ENCODE results near the gene CEP170B.

Gene CEP170B

DNA sequence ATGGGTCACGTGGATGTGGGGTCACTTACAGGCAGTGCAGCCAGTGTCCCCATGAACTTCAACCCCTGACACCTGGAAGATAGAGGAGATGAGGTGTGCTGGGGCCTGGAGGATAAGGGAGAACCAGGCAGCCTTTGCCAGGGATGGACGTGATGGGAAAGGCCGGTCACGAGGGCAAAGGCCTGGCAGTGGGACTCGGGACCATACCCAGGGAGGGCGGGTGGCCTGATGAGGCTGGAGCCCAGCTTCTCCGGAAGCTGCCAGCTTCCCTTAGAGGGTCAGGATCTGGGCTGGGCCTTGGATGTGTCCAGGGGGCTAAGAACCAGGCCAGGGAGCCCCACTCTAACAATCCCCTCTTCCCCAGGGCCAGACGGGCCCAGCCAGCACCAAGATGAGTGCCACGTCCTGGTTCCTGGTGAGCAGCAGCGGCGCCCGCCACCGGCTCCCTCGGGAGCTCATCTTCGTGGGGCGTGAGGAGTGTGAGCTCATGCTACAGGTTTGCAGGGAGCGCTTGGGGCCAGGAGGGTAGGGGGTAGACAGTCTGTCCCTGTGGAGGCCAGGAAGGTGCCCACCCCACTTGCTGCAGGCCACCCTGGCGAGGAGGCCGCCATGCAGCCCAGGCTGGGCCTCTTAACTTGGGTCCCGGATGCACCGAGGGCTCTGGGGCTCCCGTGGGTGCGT lies 3.1 kb downstream of the CEP170B start:
- no peak for DNase-seq (ENCODE audit: low read depth)

DNA sequence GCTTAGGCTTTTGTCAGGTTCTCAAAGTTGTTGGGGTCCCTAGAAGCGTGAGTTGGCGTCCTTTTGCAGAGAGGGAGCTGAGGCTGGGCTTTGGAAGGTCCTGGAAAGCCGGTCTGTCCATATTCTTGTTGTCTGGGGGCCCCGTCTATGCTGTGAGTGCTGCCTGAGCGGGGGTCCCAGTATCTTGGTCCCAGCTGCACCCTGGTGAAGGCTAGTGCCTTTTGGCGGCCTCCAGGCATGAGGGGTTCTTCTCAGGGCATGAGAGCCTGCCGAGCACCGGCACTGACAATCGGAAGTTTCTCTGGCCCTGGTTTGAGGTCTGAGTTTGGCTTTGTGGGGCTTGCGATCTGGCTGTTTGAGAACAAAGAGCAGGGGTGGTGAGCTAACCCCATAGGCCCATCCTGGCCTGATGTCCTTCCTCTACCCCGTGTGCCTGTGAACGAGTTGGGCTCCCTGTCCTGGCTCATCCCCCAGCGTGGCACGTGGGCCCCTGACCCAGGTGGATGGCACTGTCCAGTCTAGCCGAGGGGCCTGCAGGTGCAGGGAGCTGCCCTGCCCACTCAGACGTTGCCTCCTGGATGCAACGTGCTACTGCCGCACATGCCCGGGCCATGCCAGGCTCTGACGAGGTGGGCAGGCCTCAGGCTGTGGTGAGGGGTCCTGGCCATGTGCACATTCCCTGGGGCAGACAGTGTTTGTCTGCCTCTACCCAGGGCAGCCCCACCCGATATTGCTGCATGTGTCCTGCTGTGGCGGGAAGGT lies 3.9 kb downstream of the CEP170B start:
- no peak for DNase-seq (ENCODE audit: low read depth)

GRCh38 chr14:104869669-104870367 lies 4.8 kb downstream of the CEP170B start:
- DNase-seq (ENCODE audit: low read depth) = no peak

GRCh38 chr14:104870368-104871144 lies 5.5 kb downstream of the CEP170B start:
- no peak for DNase-seq (ENCODE audit: low read depth)

DNA sequence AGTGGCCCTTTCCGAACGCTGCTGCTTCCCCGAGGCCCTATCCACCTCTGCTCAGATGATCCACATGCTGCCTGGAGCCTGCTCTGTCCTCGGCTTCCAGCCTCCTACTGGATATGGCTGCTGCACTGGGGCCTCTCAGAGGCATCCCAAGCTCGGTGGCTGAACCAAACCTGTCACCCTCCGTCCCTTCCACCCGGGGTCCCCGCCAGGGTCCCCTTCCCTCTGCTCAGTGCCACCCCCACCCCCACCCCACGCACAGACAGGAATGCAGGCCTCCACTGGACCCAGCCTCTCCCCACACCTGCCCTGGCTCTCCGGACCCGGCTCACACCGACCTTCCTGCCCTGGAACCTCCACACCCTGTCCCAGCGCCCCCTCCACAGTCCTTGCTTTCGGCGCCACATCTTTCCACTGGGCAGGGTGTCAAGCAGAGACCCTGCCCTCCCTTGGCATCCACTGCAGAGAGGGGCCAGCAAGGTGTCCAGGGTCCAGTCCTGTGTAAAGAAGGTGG lies 6.1 kb downstream of the CEP170B start:
- DNase-seq (ENCODE audit: low read depth) = no peak

DNA sequence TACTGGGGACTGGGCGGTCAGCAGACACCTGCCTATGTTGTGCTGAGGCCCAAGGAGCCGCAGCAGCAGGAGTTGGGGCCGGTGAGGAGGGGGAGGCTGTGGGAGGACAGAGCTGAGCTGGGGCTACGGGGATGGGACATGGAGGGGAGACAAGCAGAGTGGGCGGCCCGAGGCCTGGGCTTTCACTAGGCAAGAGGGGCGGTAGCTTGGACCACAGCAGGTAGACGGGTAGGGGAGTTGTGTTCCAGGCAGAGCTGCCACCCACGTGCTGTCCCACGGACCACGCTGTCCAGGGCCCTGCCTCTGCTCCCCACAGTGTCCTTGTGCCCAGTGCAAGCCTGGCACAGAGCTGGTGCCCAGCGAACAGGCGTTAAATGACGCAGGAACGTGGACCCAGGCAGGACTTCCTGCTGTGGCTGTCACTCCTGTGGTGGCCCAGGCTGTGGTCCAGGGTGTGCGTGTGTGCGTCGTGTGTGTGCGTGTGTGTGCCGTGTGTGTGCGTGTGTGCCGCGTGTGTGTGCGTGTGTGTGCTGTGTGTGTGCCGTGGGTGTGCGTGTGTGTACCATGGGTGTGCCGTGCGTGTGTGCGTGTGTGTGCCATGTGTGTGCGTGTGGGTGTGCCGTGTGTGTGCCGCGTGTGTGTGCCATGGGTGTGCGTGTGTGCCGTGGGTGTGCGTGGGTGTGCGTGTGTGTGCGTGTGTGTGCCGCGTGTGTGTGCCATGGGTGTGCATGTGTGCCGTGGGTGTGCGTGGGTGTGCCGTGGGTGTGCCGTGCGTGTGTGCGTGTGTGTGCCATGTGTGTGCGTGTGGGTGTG lies 6.8 kb downstream of the CEP170B start:
- no peak for DNase-seq (ENCODE audit: low read depth)

GRCh38 chr14:104872469-104873341 lies 7.6 kb downstream of the CEP170B start:
- peak; percentile 63 for DNase-seq (ENCODE audit: low read depth)

GRCh38 chr14:104873380-104874055 lies 8.4 kb downstream of the CEP170B start:
- DNase-seq (ENCODE audit: low read depth) = no peak

DNA sequence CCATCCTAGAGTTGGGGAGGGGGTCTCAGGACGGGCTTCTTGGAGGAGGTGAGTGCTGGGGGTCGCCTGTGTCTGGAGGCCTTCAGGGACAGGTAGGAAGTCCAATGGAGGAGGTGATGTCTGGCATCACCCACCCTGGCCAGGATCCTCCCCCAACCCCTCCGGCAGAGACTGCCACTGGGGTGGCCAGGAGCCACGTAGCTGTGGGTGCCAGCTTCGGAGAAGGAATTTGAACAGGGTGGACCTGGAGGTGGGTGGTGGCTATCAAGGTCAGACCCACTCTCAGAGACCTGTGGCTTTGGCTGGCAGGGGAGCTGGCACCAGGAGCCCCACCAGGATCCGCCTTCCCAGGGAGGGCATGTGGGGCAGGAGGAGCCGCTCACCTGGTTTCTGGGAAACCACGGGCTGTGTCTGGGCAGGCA lies 9.1 kb downstream of the CEP170B start:
- DNase-seq (ENCODE audit: low read depth) = no peak

GRCh38 chr14:104874571-104875411 lies 9.7 kb downstream of the CEP170B start:
- DNase-seq (ENCODE audit: low read depth) = no peak

- DNase-seq (ENCODE audit: low read depth) = no peak
Observed at GRCh38 chr14:104875412-104875751, 10.3 kb downstream of the CEP170B start.

- no peak for DNase-seq (ENCODE audit: low read depth)
Observed at GRCh38 chr14:104875811-104876210, 10.7 kb downstream of the CEP170B start.

GRCh38 chr14:104876251-104876699 lies 11.2 kb downstream of the CEP170B start:
- DNase-seq (ENCODE audit: low read depth) = peak; percentile 38

GRCh38 chr14:104877066-104877805 lies 12.2 kb downstream of the CEP170B start:
- DNase-seq (ENCODE audit: low read depth) = no peak

DNA sequence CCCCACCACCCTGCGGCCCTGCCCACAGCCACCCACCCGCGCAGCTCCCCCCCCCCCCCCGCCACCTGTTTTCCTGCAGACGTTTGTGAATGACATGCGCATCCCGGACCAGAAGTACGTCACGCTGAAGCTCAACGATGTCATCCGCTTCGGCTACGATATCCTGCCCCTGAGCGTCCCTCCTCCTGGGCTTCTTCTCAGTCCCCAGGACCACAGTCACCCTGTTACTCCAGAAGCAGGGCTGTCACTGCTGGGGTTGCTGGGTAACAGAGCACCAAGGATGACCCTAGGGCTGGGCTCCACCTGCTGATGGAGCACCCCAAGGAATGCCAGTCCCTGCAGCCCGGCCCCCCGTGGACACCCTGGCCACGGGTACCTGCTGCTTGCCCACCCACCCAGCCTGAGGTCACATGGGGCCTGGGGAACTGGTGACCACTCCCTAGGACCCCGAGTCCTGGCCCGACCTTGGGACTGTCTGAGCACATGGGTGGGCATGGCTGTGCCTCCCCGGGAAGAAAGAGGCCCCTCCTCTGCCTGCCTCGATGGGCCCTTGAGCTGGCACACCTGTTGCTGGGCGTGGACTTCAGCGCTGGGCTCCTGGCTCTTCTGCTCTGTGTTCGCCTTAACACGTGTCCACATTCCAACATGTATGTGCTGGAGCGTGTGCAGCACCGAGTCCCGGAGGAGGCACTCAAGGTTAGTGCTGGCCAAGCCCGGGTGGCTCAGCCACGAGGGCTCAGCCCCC lies 12.9 kb downstream of the CEP170B start:
- DNase-seq (ENCODE audit: low read depth) = no peak

- DNase-seq (ENCODE audit: low read depth) = no peak
Observed at GRCh38 chr14:104878582-104878981, 13.5 kb downstream of the CEP170B start.

Data from iris pigment epithelial cell (primary cell).